Measurements from ENCODE around the gene GLIPR2. TPM values are rescaled to one million over a fixed set of nuclear protein-coding genes. Genes with fewer than 3 reads are reported as not detected.

Gene GLIPR2
- total and polyA plus RNA-seq, 2 donors (not counting 3 experiments of a cell fraction or from before 2014, with no cell fraction given), result 22.0 to 42.4 TPM

- Histone ChIP-seq H3K27me3 (ENCODE audit: control insufficient read depth in 2 of 2, insufficient read depth in 2 of 2, low read length in 2 of 2) (no peaks in the 10 kb centered on the region), H3K36me3 (ENCODE audit: control insufficient read depth in 2 of 2, extremely low read depth in 1 of 2, insufficient read depth in 2 of 2, low read length in 2 of 2) (no peaks in the 10 kb centered on the region), H2AFZ (ENCODE audit: low read depth, low read length) (peak overlapping the region; percentile 52), H3K4me2 (ENCODE audit: insufficient read depth, low read length) (peak overlapping the region; percentile 38), H3K9ac (replicated peaks; ENCODE audit: extremely low read depth, insufficient read depth, low read length) (peak overlapping the region; percentile 28), H3K9me3 (replicated peaks; ENCODE audit: control insufficient read depth, insufficient read depth, low read length) (no peaks in the 10 kb centered on the region), H3K27ac (ENCODE audit: insufficient read depth, low read depth, low read length) (no peak overlapping the region), H3K4me1 (ENCODE audit: control insufficient read depth, extremely low read depth, insufficient read depth, low read length) (peaks cover 18% of the 10 kb centered on the region), H3K79me2 (ENCODE audit: control insufficient read depth, insufficient read depth, low read length) (no peaks in the 10 kb centered on the region), H3K9me1 (replicated peaks; ENCODE audit: control insufficient read depth, extremely low read depth, insufficient read depth, low read length) (no peaks in the 10 kb centered on the region), H3K4me3 (replicated peaks in 1 of 3; ENCODE audit: insufficient read depth in 1 of 3, low read depth in 1 of 3, low read length in 3 of 3) (peak overlapping the region in 1 of 3 experiments; percentile 51), H4K20me1 (replicated peaks; ENCODE audit: control insufficient read depth, extremely low read depth, insufficient read depth, low read length) (no peaks in the 10 kb centered on the region)
- ChIA-PET POLR2A (interaction anchor here (0.7 kb wide), 1 partner anchor 50 kb away, joined by 5 read pairs; no protein-coding TSS in a partner anchor), CTCF (interaction anchor here (0.7 to 8.4 kb wide), 22 partner anchors 12 to 480 kb away, joined by 3 to 189 read pairs (median 6); partner anchors contain the start of genes CLTA, GLIPR2 and OR2S2)
- intact Hi-C loops (cut with micrococcal nuclease), result loop anchor here (1.0 kb wide), 5 partner anchors 29 to 210 kb away; partner anchors contain the start of gene GLIPR2
- TF ChIP-seq JUN (IDR thresholded peaks at IDR 0.05; ENCODE audit: borderline replicate concordance, insufficient read depth, insufficient read length, low read depth), result no peak
- TF ChIP-seq MYC (IDR thresholded peaks at IDR 0.05; ENCODE audit: low read depth, low read length), result no peak
- TF ChIP-seq GATA2 (IDR thresholded peaks at IDR 0.05; ENCODE audit: insufficient read depth, insufficient read length, low read depth, low read length), result peak; percentile 59
- no peak for TF ChIP-seq POLR2A (IDR thresholded peaks at IDR 0.05; ENCODE audit: low read depth, low read length)
- BruUV-seq (replicated peaks), result no TSS peak
- dilution Hi-C loops (cut with MboI; ENCODE audit: extremely low pct_ligation_motif_present, low sequenced_read_pairs), result no loop called here
- FAIRE-seq, result no peak
- peak; percentile 34 for DNase-seq (ENCODE audit: low read depth, low spot score)
Observed at GRCh38 chr9:36165826-36166167, 29.3 kb downstream of the GLIPR2 start.

DNA sequence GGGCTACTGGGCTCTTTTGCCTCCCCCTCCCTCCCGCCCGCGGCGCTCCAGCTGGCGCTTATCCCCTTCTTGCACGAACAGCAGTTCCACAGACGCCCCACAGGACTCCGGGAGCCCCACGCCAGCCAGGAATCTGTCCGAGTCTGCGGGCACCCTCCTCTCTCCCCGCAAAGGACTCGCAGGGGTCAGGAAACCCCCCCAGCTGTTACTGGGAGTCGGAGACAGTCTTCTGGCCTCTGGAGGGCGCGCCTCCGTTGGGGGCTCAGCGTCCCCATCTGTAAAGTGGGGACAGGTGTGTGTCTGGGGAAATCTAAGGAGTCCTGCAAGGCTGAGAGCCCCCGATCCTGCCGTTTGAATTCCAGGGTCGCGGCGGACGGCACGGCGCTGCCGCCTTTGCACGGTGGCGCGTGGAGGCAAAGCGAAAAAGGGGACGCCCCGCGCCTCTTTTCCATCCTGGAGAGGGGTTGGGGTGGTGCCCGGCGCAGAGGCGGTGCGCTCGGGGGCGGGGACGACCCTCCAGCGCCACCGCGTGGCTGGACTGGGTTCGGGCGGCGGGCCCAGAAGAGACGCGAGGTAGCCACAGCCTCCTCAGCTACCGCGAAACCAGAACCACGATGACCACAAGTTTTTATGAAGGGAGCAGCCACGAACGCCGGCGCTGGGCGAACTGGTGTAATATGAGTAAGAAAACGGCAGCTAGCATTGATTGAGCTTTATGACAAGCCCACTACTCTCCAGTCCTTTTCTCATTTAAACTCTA lies 29.8 kb downstream of the GLIPR2 start:
- Histone ChIP-seq H3K79me2 (ENCODE audit: control insufficient read depth, insufficient read depth, low read length) (no peaks in the 10 kb centered on the region), H3K9me1 (replicated peaks; ENCODE audit: control insufficient read depth, extremely low read depth, insufficient read depth, low read length) (no peaks in the 10 kb centered on the region), H3K27ac (ENCODE audit: insufficient read depth, low read depth, low read length) (no peak overlapping the region), H3K4me3 (replicated peaks in 1 of 3; ENCODE audit: insufficient read depth in 1 of 3, low read depth in 1 of 3, low read length in 3 of 3) (peak overlapping the region in 2 of 3 experiments; percentile 4 to 51), H4K20me1 (replicated peaks; ENCODE audit: control insufficient read depth, extremely low read depth, insufficient read depth, low read length) (no peaks in the 10 kb centered on the region), H2AFZ (ENCODE audit: low read depth, low read length) (peak overlapping the region; percentile 74), H3K4me2 (ENCODE audit: insufficient read depth, low read length) (peak overlapping the region; percentile 46), H3K36me3 (ENCODE audit: control insufficient read depth in 2 of 2, extremely low read depth in 1 of 2, insufficient read depth in 2 of 2, low read length in 2 of 2) (no peaks in the 10 kb centered on the region), H3K27me3 (ENCODE audit: control insufficient read depth in 2 of 2, insufficient read depth in 2 of 2, low read length in 2 of 2) (no peaks in the 10 kb centered on the region), H3K4me1 (ENCODE audit: control insufficient read depth, extremely low read depth, insufficient read depth, low read length) (peaks cover 16% of the 10 kb centered on the region), H3K9ac (replicated peaks; ENCODE audit: extremely low read depth, insufficient read depth, low read length) (no peak overlapping the region), H3K9me3 (replicated peaks; ENCODE audit: control insufficient read depth, insufficient read depth, low read length) (no peaks in the 10 kb centered on the region)
- intact Hi-C loops (cut with micrococcal nuclease), result loop anchor here (1.0 kb wide), 5 partner anchors 30 to 211 kb away; partner anchors contain the start of gene GLIPR2
- BruUV-seq (replicated peaks), result no TSS peak
- peak; percentile 83 for FAIRE-seq
- peak; percentile 80 for DNase-seq (ENCODE audit: low read depth, low spot score)
- CTCF ChIA-PET, result interaction anchor here (0.7 to 8.4 kb wide), 36 partner anchors 10 to 376 kb away, joined by 3 to 189 read pairs (median 4); partner anchors contain the start of genes CLTA, GLIPR2 and OR2S2
- dilution Hi-C loops (cut with MboI; ENCODE audit: extremely low pct_ligation_motif_present, low sequenced_read_pairs), result no loop called here
- TF ChIP-seq POLR2AphosphoS5 (IDR thresholded peaks at IDR 0.05; ENCODE audit: insufficient read depth, low read depth, low read length), result peak; percentile 38
- no peak for TF ChIP-seq FOS (IDR thresholded peaks at IDR 0.05; ENCODE audit: borderline replicate concordance, insufficient read depth, low read length)
- TF ChIP-seq, protein P1, sequence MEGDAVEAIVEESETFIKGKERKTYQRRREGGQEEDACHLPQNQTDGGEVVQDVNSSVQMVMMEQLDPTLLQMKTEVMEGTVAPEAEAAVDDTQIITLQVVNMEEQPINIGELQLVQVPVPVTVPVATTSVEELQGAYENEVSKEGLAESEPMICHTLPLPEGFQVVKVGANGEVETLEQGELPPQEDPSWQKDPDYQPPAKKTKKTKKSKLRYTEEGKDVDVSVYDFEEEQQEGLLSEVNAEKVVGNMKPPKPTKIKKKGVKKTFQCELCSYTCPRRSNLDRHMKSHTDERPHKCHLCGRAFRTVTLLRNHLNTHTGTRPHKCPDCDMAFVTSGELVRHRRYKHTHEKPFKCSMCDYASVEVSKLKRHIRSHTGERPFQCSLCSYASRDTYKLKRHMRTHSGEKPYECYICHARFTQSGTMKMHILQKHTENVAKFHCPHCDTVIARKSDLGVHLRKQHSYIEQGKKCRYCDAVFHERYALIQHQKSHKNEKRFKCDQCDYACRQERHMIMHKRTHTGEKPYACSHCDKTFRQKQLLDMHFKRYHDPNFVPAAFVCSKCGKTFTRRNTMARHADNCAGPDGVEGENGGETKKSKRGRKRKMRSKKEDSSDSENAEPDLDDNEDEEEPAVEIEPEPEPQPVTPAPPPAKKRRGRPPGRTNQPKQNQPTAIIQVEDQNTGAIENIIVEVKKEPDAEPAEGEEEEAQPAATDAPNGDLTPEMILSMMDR (IDR thresholded peaks at IDR 0.05; ENCODE audit: extremely low read depth in 1 of 2, insufficient read depth in 1 of 2, low read depth in 1 of 2, low read length in 2 of 2), result peak; percentile 89 to 95
- POLR2A ChIA-PET, result interaction anchor here (0.7 to 1.0 kb wide), 2 partner anchors 24 to 50 kb away, joined by 4 to 5 read pairs; partner anchors contain the start of gene CLTA
